HG03342 (cell line): ENCODE results near the gene MYO10.
"Not testable (repeated sequence)": the region's sequence is repeated elsewhere in the genome, so short reads cannot be mapped to it uniquely, and the experiment has no call there.

Source experiments
- ATAC-seq: cut with Tn5 transposase; IDR thresholded peaks from one replicate; pipeline ENCODE4 v1.9.1; 2021; ENCODE audit warnings: mild to moderate bottlenecking, moderate library complexity; ENCODE audit not compliant: unreplicated experiment

The MYO10 gene

GRCh38 chr5:16936150-16936988 is at the start of gene MYO10:
Gene MYO10 (minus strand): TSS chr5:16936288. CDS start chr5:16935808, 480 bp downstream.
- ATAC-seq = peak; percentile 65

DNA sequence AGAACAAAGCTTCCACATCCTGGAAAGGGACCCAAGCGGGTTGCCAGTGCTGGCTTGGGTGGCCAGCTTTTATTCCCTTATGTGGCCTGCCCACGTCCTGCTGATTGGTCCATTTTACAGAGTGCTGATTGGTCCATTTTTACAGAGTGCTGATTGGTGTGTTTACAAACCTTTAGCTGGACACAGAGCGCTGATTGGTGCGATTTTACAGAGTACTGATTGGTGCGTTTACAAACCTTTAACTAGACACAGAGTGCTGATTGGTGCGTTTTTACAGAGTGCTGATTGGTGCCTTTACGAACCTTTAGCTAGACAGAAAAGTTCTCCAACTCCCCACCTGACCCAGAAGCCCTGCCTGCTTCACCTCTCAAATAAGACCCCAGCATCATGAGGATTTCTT is 49.2 kb upstream of the MYO10 start:
- not testable (repeated sequence) for ATAC-seq

GRCh38 chr5:16983972-16984371 is 47.9 kb upstream of the MYO10 start:
- ATAC-seq = no peak

DNA sequence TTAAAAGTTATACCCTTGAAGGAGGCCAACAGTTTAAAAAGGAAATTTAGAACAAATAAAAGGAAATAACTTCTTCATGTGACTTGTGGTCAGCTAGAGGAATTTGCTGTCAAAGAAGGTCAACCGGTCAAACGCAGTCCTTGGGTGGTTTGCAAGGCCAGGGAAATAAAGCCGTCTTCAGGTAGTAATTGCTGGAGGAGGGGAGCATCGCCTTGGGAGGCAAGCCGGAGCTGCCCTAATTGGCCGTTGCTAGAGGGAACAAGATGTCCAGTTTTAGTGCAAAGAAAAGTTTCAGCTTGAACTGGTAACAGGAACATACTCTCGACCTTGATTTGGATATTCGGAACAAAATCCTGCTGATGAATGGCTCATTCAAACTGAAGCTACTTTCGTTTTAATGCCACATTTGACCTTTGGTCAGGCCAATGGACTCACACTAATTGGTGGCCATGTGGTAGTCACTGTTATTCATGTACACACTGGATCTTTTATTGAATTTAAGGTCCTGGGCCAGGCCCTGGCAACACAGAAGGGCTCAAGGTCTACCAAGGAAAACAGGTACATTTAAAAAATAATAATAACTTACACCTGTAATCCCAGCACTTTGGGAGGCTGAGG is 47.0 kb upstream of the MYO10 start:
- ATAC-seq = no peak

DNA sequence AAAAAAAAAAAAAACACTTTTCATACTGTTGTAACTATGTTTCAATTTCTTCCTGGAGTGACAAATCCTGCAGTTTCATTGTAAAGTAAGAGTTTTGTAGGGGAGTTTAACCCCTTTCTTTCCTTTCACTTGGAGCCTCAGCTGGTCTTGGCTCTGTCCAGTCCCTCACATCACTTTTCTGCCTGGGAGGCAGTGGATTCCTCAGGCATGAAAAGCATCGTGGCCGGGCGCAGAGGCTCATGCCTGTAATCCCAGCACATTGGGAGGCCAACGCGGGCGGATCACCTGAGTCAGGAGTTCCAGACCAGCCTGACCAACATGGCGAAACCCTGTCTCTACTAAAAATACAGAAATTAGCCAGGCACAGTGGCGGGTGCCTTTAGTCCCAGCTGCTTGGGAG is 45.6 kb upstream of the MYO10 start:
- ATAC-seq = no peak

DNA sequence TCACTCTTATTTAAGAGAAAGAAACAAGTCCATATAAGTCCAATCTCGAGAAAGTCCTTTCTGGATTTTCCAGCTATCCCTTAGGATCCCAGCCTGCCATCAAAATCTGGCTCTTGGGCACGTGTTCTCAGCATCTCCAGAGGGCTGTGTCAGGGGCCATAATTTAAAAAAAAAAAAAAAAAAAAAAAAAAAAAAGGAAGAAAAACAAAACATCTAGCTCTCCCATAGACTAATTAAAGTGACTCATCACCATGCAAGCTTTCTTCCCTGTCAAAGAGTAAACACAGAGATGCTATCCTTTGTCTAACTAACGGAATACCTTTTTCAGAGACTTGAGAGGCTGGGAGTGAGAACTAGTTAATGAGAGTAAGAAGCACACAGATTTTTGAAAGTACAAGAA is 44.9 kb upstream of the MYO10 start:
- no peak for ATAC-seq

DNA sequence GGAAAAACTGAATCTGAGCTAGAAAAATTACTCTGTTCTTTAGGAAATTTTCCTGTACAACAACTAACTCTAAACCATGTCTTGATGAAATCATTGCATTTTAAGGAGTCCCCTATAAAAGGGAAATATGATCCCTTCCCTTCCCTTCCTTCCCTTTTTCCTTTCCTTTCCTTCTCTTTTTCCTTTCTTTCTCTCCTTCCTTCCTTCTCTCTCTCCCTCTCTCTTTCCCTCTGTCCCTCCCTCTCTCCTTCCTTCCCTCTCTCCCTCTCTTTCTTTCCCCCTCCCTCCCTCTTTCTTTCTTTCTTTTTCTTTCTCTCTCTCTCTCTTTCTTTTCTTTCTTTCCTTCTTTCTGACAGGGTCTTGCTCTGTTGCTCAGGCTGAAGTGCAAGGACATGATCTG is 42.2 kb upstream of the MYO10 start:
- ATAC-seq = no peak

DNA sequence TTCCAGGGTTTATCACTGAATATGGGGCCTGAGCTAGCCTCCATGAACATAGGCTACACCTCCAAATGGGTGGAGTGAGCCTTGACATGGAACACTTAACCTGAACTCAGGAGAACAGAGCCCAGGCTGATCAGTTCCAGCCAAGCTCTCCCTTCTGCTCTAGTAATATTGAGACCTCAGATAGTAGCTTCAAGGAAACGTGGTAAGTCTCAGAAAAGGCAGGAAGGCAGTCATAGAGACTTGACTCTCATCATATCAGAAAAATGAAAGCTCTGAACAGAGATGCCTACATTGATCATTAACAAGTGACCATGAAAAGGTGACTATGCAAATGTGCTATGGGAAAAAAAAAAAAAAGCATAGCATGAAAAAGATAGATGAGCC is 40.5 kb upstream of the MYO10 start:
- ATAC-seq = peak; percentile 80

GRCh38 chr5:16975950-16976624 is 40.0 kb upstream of the MYO10 start:
- peak; percentile 82 for ATAC-seq

DNA sequence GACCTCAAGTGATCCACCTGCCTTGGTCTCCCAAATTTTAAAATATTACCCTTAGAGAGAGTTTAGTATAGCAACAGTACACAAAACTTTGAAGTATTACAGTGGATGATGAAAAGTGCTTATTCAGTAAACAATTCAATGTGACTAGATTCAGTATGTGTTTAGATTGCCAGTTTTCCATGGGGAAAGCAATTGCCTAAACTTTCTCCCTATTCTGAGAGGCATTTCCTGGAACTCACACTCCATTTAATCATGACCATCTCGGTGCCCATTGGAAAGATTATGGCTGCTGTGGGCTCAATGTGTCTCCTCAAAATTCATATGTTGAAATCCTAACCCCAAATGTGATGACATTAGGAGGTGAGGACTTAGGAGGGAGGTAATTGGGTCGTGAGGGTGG is 38.9 kb upstream of the MYO10 start:
- no peak for ATAC-seq

GRCh38 chr5:16970826-16971225 is 34.7 kb upstream of the MYO10 start:
- no peak for ATAC-seq

DNA sequence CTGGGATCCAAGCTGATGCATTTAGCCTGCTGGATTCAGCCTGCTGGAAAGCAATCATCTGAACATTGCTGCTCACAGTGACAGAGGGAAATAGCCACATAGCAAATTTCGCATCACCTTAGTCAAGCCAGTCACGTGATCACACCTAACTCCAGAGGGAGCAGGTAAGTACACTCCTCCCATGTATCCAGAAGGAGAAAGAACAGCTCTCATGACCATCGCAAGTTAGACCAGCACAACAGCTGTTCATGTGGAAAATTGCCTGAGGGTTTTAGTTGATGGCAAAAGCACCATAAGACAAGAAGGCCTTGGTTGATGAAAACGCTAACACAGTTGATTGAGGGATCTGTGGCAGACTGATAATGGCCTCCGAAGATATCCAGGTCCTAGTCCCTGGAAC is 34.2 kb upstream of the MYO10 start:
- ATAC-seq = no peak

DNA sequence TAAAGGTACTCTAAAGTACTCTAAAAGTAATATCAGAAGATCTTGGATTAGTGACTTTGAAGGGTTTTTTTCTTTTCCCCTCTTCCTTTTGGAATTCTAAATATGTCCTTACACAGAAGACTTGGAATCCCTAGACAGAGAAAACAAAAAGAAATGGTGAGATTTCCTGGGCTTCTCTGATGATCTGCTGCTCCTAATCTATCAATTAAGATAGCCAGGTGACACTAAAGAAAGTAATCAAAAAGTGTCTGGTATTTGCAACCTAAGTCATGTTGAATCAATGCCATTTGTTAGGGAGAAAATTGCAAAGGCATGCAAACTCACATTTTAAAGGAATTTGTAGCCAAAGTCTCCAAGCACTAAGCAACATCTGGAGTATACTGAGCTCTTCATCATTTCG is 29.5 kb upstream of the MYO10 start:
- ATAC-seq = no peak

DNA sequence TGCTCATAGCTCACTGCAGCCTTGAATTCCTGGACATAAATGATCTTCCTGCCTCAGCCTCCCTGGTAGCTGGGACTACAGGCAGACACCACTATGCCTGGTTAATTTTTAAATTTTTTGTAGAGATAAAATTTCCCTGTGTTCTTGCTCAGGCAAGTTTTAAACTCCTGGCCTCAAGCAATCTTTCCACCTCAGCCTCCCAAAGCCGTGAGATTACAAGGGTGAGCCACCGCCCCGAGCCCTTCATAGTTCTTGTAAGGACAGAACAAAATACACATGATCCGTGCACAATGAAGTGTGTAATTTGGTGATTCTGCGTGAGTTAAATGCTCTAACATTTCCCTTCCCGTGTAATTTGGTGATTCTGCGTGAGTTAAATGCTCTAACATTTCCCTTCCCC is 27.7 kb upstream of the MYO10 start:
- ATAC-seq = no peak

GRCh38 chr5:16961131-16961530 is 25.0 kb upstream of the MYO10 start:
- ATAC-seq = no peak

DNA sequence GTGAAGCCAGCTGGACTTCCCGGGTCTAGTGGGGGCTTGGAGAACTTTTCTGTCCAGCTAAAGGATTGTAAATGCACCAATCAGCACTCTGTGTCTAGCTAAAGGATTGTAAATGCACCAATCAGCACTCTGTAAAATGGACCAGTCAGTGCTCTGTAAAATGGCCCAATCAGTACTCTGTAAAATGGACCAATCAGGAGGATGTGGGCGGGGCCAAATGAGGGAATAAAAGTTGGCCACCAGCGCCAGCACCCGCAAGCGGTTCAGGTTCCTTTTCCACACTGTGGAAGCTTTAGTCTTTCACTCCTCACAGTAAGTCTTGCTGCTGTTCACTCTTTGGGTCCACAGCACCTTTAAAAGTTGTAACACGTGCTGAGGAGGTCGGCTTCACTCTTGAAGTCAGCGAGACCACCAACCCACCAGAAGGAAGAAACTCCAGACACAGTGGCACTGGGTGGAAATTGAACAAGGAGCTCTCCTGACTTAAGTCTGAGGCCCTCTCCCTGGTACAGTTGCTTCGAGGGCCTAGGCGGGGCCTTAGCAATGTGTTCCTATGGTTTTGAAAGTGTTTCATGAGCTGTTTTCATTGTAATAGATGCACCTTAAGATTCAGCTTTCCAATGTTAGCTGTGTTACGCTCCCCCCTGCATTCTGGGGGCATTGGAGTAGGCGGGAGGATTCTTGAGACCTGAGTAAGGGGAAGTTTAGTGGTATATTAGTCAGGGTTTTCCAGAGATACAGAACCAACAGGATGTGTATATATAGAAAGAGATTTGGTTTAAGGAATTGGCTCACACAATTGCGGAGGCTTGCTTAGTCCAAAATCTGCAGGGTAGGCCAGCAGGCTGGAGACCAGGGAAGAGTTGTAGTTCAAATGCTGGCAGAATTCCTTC is 21.5 kb upstream of the MYO10 start:
- ATAC-seq = no peak

DNA sequence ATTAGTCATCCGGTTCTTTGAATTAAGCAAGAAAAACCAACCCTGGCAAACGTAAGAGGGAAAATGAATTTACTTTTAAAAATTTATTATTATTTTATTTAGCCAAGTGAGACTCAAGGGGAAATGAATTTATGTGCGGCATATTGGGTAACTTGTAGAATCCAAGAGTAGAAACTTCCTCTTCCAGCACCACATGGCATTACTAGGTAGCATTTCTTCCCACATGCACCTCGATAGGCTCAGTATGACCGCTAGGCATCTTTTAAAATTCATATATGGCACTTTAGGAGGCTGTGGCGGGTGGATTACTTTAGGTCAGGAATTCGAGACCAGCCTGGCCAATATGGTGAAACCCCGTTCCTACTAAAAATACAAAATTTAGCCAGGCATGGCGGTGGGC is 17.6 kb upstream of the MYO10 start:
- ATAC-seq = no peak

DNA sequence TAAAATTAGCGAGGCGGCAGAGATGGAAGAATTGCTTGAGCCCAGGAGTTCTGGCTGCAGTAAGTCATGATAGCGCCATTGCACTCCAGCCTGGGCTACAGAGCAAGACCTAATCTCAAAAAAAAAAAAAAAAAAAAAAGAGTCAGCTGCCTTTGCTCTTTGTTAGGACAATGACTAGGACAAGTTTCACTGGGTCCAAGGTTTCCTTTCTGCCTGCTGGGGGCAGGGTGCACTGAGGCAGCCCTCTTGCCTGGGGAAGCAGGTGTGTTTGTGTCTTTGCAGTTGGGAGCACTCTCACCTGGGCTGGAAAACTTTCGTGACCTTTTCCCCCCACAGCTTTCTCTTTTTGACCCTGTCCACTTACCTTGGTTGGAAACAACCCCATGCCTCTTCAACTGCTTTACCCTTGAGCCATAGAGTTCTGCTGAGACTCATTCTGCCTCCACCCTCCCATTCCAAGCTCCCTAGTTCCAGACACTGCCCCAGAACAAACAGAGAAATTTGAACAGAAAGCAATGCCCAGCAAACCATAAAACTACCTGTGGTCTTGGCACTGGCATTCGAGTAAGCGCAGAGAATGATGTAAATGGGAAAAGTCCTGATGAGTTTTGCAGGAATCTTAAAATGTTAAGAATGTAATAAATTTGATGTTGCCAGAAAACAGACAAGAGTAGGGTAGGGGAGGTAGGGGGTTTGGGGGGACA is 17.0 kb upstream of the MYO10 start:
- no peak for ATAC-seq

DNA sequence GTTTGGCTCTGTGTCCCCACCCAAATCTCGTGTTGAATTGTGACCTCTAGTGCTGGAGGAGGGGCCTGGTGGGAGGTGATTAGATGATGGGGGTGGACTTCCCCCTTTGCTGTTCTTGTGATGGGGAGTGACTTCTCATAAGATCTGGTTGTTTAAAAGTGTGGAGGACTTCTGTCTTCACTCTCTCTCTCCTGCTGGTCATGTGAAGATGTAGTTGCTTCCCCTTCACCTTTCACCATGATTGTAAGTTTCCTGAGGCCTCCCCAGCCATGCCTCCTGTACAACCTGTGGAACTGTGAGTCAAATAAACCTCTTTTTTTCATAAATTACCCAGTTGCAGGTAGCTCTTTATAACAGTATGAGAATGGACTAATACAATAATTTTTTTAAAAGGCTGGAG is 10.6 kb upstream of the MYO10 start:
- ATAC-seq = no peak

DNA sequence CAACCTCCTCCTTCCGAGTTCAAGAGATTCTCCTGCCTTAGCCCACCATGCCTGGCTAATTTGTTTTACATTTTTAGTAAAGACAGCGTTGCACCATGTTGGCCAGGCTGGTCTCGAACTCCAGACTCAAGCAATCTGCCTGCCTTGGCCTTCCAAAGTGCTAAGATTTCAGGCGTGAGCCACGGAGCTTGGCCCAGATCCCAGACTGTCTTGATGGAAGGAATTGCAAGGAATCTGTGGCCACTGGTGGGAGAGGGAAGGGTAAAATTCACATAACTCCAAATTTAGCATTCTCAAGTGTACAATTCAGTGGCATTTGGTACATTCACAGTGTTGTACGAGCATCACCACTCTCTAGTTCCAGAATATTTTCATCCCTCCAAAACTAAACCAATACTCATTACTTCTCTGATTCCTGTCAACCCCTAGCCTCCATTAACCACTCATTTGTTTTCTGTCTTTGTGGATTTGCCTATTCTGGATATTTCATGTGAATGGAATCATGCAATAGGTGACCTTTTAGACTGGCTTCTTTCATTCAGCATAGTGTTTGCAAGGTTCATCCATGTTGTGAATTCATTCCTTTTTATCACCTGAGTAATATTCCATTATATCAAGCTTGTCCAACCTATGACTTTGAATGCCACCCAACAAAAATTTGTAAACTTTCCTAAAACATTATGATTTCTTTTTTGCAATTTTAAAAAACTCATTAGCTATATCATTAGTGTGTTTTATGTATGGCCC is 8.9 kb upstream of the MYO10 start:
- ATAC-seq = no peak
